Stimulated activated CD4-positive, alpha-beta T cell treated with anti-CD3 and anti-CD28 coated beads, TNF-alpha, amount 100 ng/mL, for 24 hours (primary cell): Measurements from ENCODE around the gene PSMD7.

Experiments used
- DNase-seq, 3 experiments: peaks; one replicate each; pipeline ENCODE4 v3.0.0-alpha.2; 2020; ENCODE audit warnings: low read depth in 3 of 3

Gene PSMD7

DNA sequence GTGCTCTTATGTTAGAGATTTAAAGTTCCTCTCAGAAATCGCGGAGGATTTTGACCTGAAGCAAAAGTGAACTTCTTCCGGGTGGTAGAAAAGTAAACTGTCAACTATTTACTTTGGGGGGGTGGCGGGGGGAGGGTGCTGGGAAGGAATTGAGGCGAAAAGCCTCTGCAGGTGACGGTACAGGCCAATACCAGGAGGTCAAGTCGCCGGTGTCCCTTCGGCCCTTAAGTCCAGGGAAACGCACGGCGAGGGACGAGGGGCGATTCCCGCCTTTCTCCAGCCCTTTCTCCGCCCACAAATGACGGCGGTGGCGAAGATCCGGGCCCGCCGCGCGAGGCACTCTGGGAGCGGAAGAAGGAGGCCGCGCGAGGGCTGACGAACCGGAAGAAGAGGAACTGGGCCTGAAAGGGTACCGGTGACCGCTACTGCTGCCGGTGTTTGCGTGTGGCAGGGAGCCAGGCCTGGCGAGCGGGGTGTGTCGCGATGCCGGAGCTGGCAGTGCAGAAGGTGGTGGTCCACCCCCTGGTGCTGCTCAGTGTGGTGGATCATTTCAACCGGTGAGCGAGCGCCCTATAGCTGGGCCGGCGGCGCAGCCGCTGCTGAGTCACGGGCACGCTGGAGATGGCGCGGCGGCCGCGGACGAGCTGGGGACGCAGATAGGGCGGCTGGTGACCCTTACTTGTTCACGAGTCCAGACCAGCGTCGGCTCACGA lies at the start of gene PSMD7:
Gene PSMD7, plus strand, starts transcription at position 383 of the 713 bp plus-strand sequence. Its CDS starts 101 bp downstream, at position 484.
- DNase-seq = peak; percentile 80 to 87 (median 82)

- no peak for DNase-seq
These were observed 47.4 kb upstream of the PSMD7 start for GRCh38 chr16:74249254-74249653.

GRCh38 chr16:74249846-74250245 lies 46.8 kb upstream of the PSMD7 start:
- DNase-seq = no peak

- DNase-seq = no peak
These were observed 44.3 kb upstream of the PSMD7 start for GRCh38 chr16:74252329-74252728.

- no peak for DNase-seq
These were observed 43.3 kb upstream of the PSMD7 start for GRCh38 chr16:74253161-74253938.

DNA sequence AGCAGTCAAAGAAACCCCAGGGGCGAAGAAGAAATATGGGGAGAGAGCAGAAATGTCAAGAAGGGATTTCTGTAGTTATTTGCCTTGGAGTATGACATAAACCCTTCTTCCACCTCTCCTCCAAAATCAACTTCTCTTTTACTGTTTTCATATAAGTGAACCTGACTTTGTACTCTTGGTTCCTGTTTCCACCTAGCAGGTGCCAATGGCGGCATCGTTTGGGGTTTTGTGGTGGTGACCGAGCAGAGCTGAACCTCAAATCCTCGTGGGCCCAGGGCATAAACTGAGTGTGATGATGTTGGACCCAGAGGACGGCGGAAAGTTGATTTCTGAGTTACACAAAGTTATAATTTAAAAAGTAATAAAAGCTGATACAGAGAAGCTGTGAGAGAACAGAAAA lies 39.6 kb upstream of the PSMD7 start:
- DNase-seq = no peak

GRCh38 chr16:74261068-74261467 lies 35.5 kb upstream of the PSMD7 start:
- no peak for DNase-seq

- no peak for DNase-seq
These were observed 31.8 kb upstream of the PSMD7 start for GRCh38 chr16:74264811-74265210.

GRCh38 chr16:74268372-74268782 lies 28.2 kb upstream of the PSMD7 start:
- DNase-seq = no peak

GRCh38 chr16:74271872-74272271 lies 24.7 kb upstream of the PSMD7 start:
- DNase-seq = no peak

GRCh38 chr16:74275031-74275636 lies 21.5 kb upstream of the PSMD7 start:
- DNase-seq = no peak

DNA sequence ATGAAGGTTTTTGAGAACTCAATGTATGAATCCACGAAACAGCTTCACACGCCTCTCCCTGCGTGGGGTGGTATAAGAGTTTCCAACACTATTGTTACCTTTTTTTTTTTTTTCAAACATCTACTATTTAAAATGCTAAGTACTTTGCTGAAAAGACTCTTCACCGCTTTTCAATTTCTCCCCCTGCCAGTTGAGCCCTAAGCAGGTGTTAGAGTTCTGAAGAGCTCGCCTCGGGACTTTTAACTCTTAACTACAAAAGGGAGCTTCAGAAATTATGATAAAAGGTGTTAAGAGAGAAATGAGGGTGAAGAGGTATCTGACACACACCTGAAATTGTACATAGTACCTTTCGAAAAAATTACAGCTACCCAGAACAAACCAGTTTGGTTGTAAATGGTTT lies 20.9 kb upstream of the PSMD7 start:
- DNase-seq = no peak

GRCh38 chr16:74277974-74278373 lies 18.6 kb upstream of the PSMD7 start:
- DNase-seq = no peak

DNA sequence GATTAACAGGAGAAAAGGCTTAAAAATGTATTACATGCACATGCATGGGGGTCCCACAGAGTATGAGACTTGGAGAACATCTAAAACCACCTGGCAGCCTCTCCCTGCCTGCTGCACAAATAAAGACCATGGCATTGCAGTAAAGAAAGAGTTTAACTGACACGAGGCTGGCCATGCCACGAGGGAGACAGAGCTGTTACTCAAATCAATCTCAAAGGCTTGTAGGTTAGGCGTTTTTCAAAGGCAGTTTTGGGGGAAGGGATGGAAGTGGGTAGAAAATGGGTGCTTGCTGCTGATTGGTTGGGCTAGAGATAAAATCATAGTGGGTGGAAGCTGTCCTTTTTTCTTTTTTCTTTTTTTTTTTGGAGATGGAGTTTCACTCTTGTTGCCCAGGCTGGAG lies 17.3 kb upstream of the PSMD7 start:
- DNase-seq = no peak

DNA sequence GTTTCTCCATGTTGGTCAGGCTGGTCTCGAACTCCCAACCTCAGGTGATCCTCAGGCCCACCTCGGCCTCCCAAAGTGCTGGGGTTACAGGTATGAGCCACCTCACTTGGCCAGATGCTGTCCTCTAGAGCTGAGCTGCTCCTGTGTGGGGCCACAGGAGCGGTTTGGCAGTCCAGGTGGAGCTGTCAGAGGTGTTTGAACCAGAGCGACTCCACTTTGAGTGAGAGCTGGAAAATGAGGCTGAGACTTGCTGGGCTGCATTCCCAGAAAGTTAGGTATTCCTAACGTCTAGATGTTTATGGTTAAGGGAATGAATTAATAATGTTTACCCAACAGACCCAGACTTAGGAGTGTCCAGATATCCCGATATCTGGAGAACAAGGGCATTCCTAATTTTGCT lies 16.8 kb upstream of the PSMD7 start:
- no peak for DNase-seq

DNA sequence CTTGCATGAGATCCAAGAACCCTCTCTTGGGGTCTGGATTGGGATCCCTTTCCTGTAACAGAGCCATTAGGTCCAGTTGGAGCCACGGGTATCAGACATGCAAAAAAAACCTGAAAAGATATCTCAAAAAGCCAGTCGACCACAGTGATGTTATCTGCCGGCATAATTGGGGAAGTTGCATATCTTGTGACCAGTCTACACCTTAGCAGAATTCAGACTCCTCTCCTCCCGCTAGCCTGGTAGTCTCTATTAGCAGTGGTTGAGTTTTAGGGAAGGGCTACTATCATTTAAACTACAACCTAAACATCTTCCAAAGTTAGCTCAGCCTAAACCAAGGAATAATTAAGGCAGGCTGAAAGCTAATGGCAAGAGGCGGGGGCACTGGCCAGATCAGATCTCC lies 16.2 kb upstream of the PSMD7 start:
- DNase-seq = no peak

GRCh38 chr16:74281300-74281699 lies 15.3 kb upstream of the PSMD7 start:
- DNase-seq = no peak

GRCh38 chr16:74283716-74284115 lies 12.9 kb upstream of the PSMD7 start:
- no peak for DNase-seq

DNA sequence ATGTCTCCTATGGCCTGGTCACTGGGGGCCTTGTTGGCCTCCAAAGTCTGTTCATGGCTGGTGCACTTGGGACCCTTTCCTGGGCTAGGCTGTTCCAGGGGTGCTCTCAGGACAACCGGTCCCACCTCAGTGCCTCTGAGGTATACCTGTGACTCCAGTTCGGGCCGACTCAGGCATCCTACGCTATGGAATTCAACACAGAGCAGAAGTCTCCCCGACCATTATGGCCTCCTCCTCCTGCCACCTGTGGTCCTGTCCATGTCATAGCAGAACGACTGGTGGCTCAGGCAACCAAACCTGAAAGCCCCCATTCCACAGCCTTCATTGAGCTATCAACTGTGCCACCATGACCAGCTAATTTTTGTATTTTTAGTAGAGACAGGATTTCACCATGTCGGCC lies 8.5 kb upstream of the PSMD7 start:
- DNase-seq = no peak

DNA sequence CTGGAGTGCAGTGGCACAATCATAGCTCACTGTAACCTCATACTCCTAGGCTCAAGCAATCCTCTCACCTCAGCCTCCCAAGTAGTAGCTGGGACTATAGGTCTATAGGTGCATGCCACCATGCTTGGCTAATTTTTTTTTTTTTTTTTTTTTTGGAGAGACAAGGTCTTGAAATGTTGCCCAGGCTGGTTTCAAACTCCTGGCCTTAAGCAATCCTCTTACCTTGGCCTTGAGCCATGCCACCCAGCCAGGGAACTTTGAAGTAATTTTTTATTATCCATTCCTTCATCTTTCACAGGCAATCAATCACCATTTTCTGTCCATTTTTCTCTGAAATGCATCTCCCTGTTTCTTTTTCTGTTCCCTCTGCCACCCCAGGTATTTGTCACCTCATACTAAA lies 6.3 kb upstream of the PSMD7 start:
- no peak for DNase-seq

DNA sequence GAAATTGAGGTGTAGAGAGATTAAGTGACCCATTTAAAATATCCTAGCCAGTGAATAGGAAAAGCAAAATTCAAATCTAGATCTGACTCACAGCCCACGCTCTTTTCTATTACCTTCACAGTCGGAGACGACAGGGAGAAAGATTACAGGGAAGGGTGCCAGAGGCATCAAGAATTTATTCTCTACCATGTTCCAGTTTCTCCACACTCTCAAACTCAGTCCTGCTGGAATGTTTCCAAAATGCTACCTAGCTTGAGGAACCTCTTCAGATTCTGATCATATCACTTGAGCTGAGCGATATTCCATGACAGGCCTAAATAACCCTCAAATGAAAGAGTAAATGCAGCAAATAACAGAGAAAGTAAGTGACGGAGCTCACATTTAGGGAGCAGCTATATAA lies 5.4 kb upstream of the PSMD7 start:
- no peak for DNase-seq

DNA sequence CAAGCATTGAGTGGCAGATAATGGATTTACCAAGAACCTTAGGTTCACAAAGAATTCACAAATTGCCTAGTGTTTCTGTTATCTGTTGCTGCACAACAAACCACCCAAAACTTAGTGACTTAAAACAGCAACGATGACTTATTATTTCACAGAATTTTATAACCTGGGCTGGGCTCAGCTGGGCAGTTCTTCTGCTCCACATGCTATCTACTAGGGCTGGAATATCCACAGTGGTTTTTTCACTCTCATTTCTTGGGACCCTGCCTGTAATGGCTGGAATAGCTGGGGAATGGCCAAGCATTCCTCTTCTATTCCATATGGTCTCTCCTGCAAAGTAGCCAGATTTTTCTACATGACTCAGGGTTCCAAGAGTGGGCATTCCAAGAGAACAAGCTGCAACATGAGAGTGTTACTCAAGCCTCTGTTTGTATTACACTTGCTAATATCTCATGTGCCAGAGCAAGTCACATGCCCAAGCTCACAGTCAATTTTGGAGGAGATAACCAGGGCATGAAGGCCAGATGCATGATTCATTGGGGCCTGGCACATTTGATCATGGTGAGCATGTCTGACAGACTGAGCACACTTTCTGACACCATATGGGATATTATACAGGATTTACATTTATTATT lies 4.9 kb upstream of the PSMD7 start:
- DNase-seq = no peak

DNA sequence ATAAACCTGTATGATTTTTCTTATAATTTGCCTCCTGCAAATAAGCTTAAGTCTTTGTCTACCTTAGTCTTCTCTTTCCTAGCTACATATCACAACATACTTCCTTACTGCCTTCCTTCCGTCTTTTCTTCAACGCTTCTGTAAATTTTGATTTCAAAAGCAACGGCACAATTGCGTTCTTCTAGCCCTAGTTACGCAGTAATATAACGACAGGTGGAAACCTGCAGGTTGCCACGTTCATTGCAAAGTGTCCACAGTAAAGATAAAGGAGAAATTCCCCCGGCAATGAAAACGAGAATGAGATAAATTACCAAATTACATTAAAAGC lies 546 bp upstream of the PSMD7 start:
- no peak for DNase-seq
